Upper lobe of left lung (tissue), 6 donors: ENCODE results near the gene MINDY1. TPM values are rescaled to one million over a fixed set of nuclear protein-coding genes. Genes with fewer than 3 reads are reported as not detected.
A peak's percentile ranks its signal among the peaks of the same experiment; 100 is the strongest.

ENCODE experiments used
- ATAC-seq, 2 donors: fragments of 200-7000 bp; cut with Tn5 transposase; one replicate each; pipeline ENCODE4 v1.9.1; 2022; ENCODE audit warnings: mild to moderate bottlenecking in 2 of 2, moderate library complexity in 2 of 2; ENCODE audit not compliant: low FRiP score in 2 of 2
- DNase-seq, 2 donors: peaks; one replicate each; pipeline ENCODE4 v3.0.0-alpha.2; 2019 to 2020
- H3K27ac ChIP-seq, 4 donors: fragments of 200-600 bp; sonication (generic); one replicate each; pipeline ENCODE4 v1.5.1; 2016 to 2019
- H3K27me3 ChIP-seq, 4 donors: fragments of 200-600 bp; sonication (generic); one replicate each; pipeline ENCODE4 v1.5.1; 2017 to 2019
- H3K36me3 ChIP-seq, 4 donors: fragments of 200-600 bp; sonication (generic); one replicate each; pipeline ENCODE4 v1.5.1; 2016 to 2019
- H3K4me1 ChIP-seq, 4 donors: fragments of 200-600 bp; sonication (generic); one replicate each; pipeline ENCODE4 v1.5.1; 2018 to 2019
- H3K4me3 ChIP-seq, 4 donors: fragments of 200-600 bp; sonication (generic); one replicate each; pipeline ENCODE4 v1.5.1; 2017 to 2019; ENCODE audit warnings: mild to moderate bottlenecking in 2 of 4, moderate library complexity in 1 of 4
- H3K9me3 ChIP-seq, 4 donors: fragments of 200-600 bp; sonication (generic); one replicate each; pipeline ENCODE4 v1.5.1; 2018 to 2019
- EP300 ChIP-seq, 4 donors: sonication (generic); formaldehyde crosslinking; IDR thresholded peaks; one replicate each; pipeline ENCODE4 v1.5.1; 2017; ENCODE audit warnings: antibody characterized with exemption in 4 of 4, control low read depth in 2 of 4
- POLR2A ChIP-seq, 4 donors: fragments of 450-650 bp; IDR thresholded peaks; one replicate each; pipeline ENCODE4 v1.5.1; 2016 to 2017; ENCODE audit warnings: antibody characterized with exemption in 4 of 4, mild to moderate bottlenecking in 2 of 4
- POLR2AphosphoS5 ChIP-seq, 2 donors: sonication (generic); formaldehyde crosslinking; IDR thresholded peaks; one replicate each; pipeline ENCODE4 v1.5.1; 2017; ENCODE audit warnings: antibody characterized with exemption in 2 of 2
- WGBS, 2 donors: methylation state at CpG; one replicate each; pipeline ENCODE4 v1.1.5; 2017 to 2018; 5-methylcytosine and 5-hydroxymethylcytosine counted together
- total RNA-seq, 6 donors: library from RNA; depleted of rRNA in 4 of 6; stranded (reverse); fragments of >200 nt in 4 of 6; gene quantifications; one replicate each; pipeline versions ENCODE4 v1.1.0 to v1.2.1, GENCODE V29; 2016 to 2021
- TF ChIP-seq, protein P1 (sequence below), 6 experiments: fragments of 450-650 bp in 4 of 6; fragments of 200-600 bp in 2 of 6; sonication (generic) in 2 of 6; IDR thresholded peaks; one replicate each; pipeline ENCODE4 v1.5.1; 2016 to 2019; ENCODE audit warnings: antibody characterized with exemption in 6 of 6
- donor health status: DM: no; HTN: no; CAD: no; lungs with moderate emphysema.
- donor health status: DM: no; HTN: yes; CAD: no; lungs with severe emphysema.

The MINDY1 gene
- total RNA-seq, 6 donors from 2014 or later: 14.5 to 34.3 (median 26.9) TPM

GRCh38 chr1:150967936-150968335 lies 38.8 kb downstream of the MINDY1 start:
- peak in 1 of 2 donors; percentile 52 for DNase-seq
- Histone ChIP-seq H3K4me3 (no peak overlapping the region), H3K4me1 (peaks cover 31 to 47% (median 38%) of the 10 kb centered on the region in 4 donors), H3K27ac (peak overlapping the region in 3 of 4 donors; percentile 18 to 55 (median 27)), H3K27me3 (no peaks in the 10 kb centered on the region), H3K9me3 (no peaks in the 10 kb centered on the region), H3K36me3 (peaks cover 49 to 62% (median 58%) of the 10 kb centered on the region in 4 donors)
- 97% methylated on average over 13 of the region's 13 CpGs for whole genome bisulfite sequencing, 2 donors
- TF ChIP-seq, protein P1, sequence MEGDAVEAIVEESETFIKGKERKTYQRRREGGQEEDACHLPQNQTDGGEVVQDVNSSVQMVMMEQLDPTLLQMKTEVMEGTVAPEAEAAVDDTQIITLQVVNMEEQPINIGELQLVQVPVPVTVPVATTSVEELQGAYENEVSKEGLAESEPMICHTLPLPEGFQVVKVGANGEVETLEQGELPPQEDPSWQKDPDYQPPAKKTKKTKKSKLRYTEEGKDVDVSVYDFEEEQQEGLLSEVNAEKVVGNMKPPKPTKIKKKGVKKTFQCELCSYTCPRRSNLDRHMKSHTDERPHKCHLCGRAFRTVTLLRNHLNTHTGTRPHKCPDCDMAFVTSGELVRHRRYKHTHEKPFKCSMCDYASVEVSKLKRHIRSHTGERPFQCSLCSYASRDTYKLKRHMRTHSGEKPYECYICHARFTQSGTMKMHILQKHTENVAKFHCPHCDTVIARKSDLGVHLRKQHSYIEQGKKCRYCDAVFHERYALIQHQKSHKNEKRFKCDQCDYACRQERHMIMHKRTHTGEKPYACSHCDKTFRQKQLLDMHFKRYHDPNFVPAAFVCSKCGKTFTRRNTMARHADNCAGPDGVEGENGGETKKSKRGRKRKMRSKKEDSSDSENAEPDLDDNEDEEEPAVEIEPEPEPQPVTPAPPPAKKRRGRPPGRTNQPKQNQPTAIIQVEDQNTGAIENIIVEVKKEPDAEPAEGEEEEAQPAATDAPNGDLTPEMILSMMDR (IDR thresholded peaks at IDR 0.05): no peak
- TF ChIP-seq POLR2A (IDR thresholded peaks at IDR 0.05) (no peak), POLR2AphosphoS5 (IDR thresholded peaks at IDR 0.05) (no peak), EP300 (IDR thresholded peaks at IDR 0.05) (no peak)
- no peak for ATAC-seq

DNA sequence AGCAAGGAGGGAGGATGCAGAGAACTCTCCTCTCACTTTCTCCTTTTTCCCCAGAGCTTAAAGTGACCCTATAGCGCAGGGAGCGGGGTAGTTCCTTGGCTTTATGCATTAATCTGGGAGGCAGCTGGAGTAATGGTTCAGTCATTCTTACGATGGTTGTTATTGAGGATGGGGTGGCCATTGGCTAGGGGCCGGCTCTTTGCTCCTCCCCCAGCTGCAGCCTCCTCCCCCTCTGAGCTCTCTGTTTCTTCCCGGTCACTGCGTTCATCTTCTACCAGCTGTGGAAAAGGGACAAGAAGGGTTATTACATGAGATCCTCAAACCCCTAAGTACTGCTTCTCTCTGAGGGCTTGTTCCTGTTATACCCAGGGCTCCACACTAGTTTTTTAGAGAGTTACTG lies 40.7 kb downstream of the MINDY1 start:
- DNase-seq (no peak), ATAC-seq (no peak)
- Histone ChIP-seq H3K27ac (no peak overlapping the region), H3K27me3 (no peaks in the 10 kb centered on the region), H3K9me3 (no peaks in the 10 kb centered on the region), H3K4me3 (no peak overlapping the region), H3K4me1 (peaks cover 14 to 28% (median 19%) of the 10 kb centered on the region in 4 donors), H3K36me3 (peaks cover 51 to 82% (median 72%) of the 10 kb centered on the region in 4 donors)
- TF ChIP-seq POLR2AphosphoS5 (IDR thresholded peaks at IDR 0.05): no peak
- TF ChIP-seq POLR2A (IDR thresholded peaks at IDR 0.05): no peak
- TF ChIP-seq, protein P1 (IDR thresholded peaks at IDR 0.05): no peak
- TF ChIP-seq EP300 (IDR thresholded peaks at IDR 0.05): no peak
- WGBS, 2 donors: 79 to 87% methylated on average over 6 of the region's 6 CpGs

DNA sequence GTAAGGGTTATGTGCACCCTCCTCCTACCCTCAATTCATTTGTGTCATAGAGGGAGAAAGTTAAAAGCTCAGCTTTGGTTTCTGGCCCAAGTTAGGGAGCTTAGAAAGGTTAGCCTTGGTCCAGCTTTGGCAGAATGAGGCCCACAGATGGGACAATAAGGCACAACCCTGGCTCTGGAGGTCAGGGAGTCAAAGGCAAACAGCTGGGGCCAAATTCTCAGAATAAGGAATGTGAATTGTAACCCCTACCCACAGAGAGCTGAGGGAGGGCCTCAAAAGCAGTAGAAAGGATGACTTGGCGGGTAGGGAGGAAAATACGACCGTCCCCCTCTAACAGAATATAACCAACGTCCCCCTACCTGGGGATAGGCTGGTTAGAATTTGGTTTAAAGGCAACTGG lies 41.1 kb downstream of the MINDY1 start:
- no peak for DNase-seq
- Histone ChIP-seq H3K27ac (no peak overlapping the region), H3K36me3 (peaks cover 55 to 86% (median 76%) of the 10 kb centered on the region in 4 donors)

DNA sequence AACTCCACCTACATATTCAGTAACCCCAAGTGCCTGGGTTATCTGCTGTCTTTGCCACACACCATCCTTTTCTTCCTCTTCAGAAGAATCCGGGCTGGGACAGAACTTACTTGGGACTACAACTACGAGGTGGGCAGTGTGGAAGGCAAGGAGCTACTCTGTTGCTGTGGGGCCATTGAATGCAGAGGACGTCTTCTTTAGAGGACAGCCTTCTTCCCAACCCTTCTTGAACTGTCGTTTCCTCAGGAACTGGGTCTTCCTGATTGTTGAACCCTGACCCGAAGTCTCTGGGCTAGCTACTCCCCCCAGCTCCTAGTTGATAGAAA lies 42.6 kb downstream of the MINDY1 start:
- H3K4me3 ChIP-seq: no peak overlapping the region
- H3K36me3 ChIP-seq: peaks cover 68 to 100% (median 91%) of the 10 kb centered on the region in 4 donors
- 80% methylated on average over 5 of the region's 5 CpGs for WGBS, 2 donors
- no peaks in the 10 kb centered on the region for H3K9me3 ChIP-seq
- no peak for ATAC-seq
- TF ChIP-seq, protein P1 (IDR thresholded peaks at IDR 0.05): no peak
- TF ChIP-seq POLR2AphosphoS5 (IDR thresholded peaks at IDR 0.05) (no peak), POLR2A (IDR thresholded peaks at IDR 0.05) (no peak)
- peaks cover 0 to 9% (median 4%) of the 10 kb centered on the region in 4 donors for H3K4me1 ChIP-seq
- no peaks in the 10 kb centered on the region for H3K27me3 ChIP-seq
- no peak for DNase-seq
- H3K27ac ChIP-seq: peak overlapping the region in 1 of 4 donors; percentile 42

More for the DNA sequence above, 41.1 kb downstream of the MINDY1 start:
- H3K4me3 ChIP-seq: no peak overlapping the region
- TF ChIP-seq EP300 (IDR thresholded peaks at IDR 0.05): no peak
- TF ChIP-seq POLR2A (IDR thresholded peaks at IDR 0.05): no peak
- TF ChIP-seq, protein P1 (IDR thresholded peaks at IDR 0.05): no peak
- TF ChIP-seq POLR2AphosphoS5 (IDR thresholded peaks at IDR 0.05): no peak
- WGBS, 2 donors: 86 to 93% methylated on average over 4 of the region's 4 CpGs
- H3K4me1 ChIP-seq: peaks cover 9 to 24% (median 15%) of the 10 kb centered on the region in 4 donors
- no peak for ATAC-seq
- H3K9me3 ChIP-seq: no peaks in the 10 kb centered on the region
- H3K27me3 ChIP-seq: no peaks in the 10 kb centered on the region
